Lower lobe of right lung (tissue), 2 donors: Measurements from ENCODE around the gene AP2A2. TPM values are rescaled to one million over a fixed set of nuclear protein-coding genes. Genes with fewer than 3 reads are reported as not detected.

Experiments
- ATAC-seq, 2 donors: fragments of 200-7000 bp; cut with Tn5 transposase; one replicate each; pipeline ENCODE4 v1.9.1; 2020 to 2022; ENCODE audit warnings: mild to moderate bottlenecking in 2 of 2, moderate library complexity in 2 of 2
- DNase-seq: peaks from one replicate; pipeline ENCODE4 v3.0.0-alpha.2; 2020
- H3K27ac ChIP-seq: fragments of 200-600 bp; one replicate; pipeline ENCODE4 v1.8.0; 2022
- H3K27me3 ChIP-seq: fragments of 200-600 bp; one replicate; pipeline ENCODE4 v1.8.0; 2022; ENCODE audit warnings: low read depth
- H3K36me3 ChIP-seq: fragments of 200-600 bp; one replicate; pipeline ENCODE4 v1.8.0; 2022; ENCODE audit warnings: mild to moderate bottlenecking
- H3K4me1 ChIP-seq: fragments of 200-600 bp; one replicate; pipeline ENCODE4 v1.8.0; 2022
- H3K4me3 ChIP-seq: fragments of 200-600 bp; one replicate; pipeline ENCODE4 v1.8.0; 2022; ENCODE audit warnings: mild to moderate bottlenecking
- H3K9me3 ChIP-seq: fragments of 200-600 bp; one replicate; pipeline ENCODE4 v1.8.0; 2022
- CTCF ChIP-seq: fragments of 200-600 bp; IDR thresholded peaks from one replicate; pipeline ENCODE4 v1.8.0; 2022; ENCODE audit warnings: antibody characterized with exemption, mild to moderate bottlenecking
- intact Hi-C: fragments of 100-400 bp; cut with DNase I; formaldehyde crosslinking; loops from one replicate; pipeline ENCODE4 v1.11.0; 2022
- total RNA-seq: library from RNA; stranded (reverse); fragmentation: NEBNext Ultra II Directional; extraction: Animal tissue kit (Norgen Biotek cat#: 25700); gene quantifications from one replicate; pipeline ENCODE4 v1.2.1, GENCODE V29; 2021
- donor health status: DM: no; HTN: yes; CAD: no; lungs with severe emphysema.

The AP2A2 gene
- total RNA-seq, 1 donor from 2014 or later, result 130 TPM

DNA sequence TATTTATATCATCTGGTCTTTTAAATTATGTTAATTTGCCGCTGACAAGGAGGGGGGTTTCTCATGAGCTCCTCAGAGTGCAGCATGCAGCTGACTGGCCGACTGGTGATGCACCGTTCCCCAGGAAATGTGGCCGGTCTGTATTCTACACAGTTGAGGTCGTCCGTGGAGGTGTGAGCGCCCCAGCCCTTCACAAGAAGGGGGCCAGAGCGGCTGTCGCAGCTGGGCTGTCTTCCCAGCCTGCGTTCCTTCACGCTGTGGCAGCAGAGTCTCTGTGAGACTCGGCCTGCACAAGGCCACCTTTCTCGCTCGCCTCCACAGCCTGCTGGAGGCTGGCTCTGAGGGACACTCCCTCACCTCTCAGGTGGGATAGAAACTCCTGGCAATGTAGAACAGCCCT lies 43.2 kb downstream of the AP2A2 start:
- no peak overlapping the region for H3K27ac ChIP-seq
- intact Hi-C loops, result no loop called here
- no peak overlapping the region for H3K4me3 ChIP-seq
- H3K36me3 ChIP-seq, result peaks cover 48% of the 10 kb centered on the region
- DNase-seq (no peak), ATAC-seq (no peak)
- H3K27me3 ChIP-seq, result no peaks in the 10 kb centered on the region
- no peak for TF ChIP-seq CTCF
- peaks cover 15% of the 10 kb centered on the region for H3K4me1 ChIP-seq
- no peaks in the 10 kb centered on the region for H3K9me3 ChIP-seq

DNA sequence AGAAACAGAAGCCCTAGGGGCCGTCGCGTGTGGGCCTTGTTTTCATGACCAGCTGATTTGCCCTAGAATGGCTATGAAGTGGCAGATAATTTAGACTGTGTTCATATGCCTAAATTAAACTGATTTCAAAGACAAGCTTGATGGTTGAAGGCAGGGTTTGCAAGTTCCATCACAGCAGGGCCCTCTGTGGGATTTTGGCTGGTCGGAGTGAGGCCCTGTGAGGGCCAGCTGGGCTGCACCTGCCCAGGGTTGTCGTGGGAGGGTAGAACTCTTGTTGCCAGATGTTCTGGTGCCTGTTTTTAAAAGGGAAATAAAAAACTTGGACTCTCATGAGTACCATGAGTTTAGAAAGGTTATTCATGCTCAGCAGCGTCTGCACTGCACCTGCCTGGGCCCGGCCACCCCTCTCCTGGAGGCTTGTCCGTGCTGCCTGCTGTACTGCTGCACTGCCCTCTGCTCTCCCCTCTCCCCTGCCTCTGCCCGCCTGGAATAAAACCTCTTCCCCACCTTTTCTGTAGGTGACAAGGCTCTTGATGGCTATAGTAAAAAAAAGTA lies 44.1 kb downstream of the AP2A2 start:
- Histone ChIP-seq H3K27ac (no peak overlapping the region), H3K4me1 (peaks cover 15% of the 10 kb centered on the region), H3K27me3 (no peaks in the 10 kb centered on the region), H3K9me3 (no peaks in the 10 kb centered on the region), H3K36me3 (peaks cover 47% of the 10 kb centered on the region), H3K4me3 (no peak overlapping the region)
- DNase-seq (no peak), ATAC-seq (no peak)
- intact Hi-C loops, result no loop called here
- no peak for TF ChIP-seq CTCF

DNA sequence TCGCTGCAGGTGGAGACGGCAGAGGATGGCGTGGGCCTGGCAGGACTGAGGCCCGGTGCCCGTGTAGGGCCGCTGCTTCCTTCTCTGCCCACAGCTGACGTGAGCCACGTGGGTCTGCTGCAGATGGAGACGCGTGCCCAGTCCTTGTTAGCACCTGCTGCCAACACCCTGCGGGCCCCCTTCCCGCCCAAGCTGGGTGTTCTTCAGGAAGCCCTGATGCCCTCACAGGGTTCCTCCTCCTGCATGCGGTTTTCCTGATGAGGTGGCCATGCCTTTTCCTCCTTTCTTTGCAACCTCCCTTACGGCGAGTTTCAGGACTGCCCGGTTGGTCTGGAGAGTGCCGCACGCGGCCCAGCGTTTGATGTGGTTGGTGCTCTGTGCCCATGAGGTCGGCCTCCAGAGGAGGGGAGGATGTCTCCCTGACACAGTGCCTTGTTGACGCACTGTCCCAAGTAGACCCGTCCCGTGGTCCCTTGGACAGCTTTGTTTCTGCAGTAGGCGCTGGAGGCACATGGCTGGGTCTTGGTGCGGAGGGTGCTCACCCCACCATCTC lies 44.7 kb downstream of the AP2A2 start:
- Histone ChIP-seq H3K4me3 (no peak overlapping the region), H3K9me3 (no peaks in the 10 kb centered on the region), H3K27ac (no peak overlapping the region), H3K36me3 (peaks cover 47% of the 10 kb centered on the region), H3K27me3 (no peaks in the 10 kb centered on the region), H3K4me1 (peaks cover 15% of the 10 kb centered on the region)
- no peak for DNase-seq
- no peak for TF ChIP-seq CTCF
- intact Hi-C loops, result no loop called here
- peak in 1 of 2 donors; percentile 13 for ATAC-seq

- H3K4me3 ChIP-seq, result no peak overlapping the region
- intact Hi-C loops, result no loop called here
- no peaks in the 10 kb centered on the region for H3K27me3 ChIP-seq
- no peaks in the 10 kb centered on the region for H3K9me3 ChIP-seq
- H3K4me1 ChIP-seq, result peaks cover 9% of the 10 kb centered on the region
- ATAC-seq, result no peak
- no peak for TF ChIP-seq CTCF
- peaks cover 47% of the 10 kb centered on the region for H3K36me3 ChIP-seq
- no peak overlapping the region for H3K27ac ChIP-seq
- DNase-seq, result no peak
Measured at GRCh38 chr11:971092-971690, 45.5 kb downstream of the AP2A2 start.

DNA sequence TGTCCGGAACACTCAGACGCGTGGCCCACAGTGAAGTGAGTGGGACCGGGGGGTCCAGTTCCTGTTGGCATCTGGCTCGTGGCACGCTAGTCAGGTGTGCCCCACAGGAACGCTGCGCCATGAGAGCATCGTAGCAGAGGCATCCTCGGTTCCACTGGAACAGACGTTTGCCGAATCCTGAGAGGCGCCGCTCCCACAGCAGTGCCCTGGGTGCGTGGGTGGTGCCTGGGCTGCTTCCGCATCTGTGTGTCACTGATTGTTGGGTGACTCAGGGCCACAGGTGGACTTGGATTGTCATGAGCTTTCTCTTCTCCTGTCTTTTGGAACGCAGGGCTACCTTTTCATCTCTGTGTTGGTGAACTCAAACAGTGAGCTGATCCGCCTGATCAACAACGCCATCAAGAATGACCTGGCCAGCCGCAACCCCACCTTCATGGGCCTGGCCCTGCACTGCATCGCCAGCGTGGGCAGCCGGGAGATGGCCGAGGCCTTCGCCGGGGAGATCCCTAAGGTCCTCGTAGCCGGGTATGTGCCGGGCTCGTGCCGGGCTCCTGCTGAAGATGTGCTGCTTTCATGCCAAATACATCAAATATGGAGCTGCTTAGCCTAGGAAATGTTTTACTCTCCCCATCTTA lies 46.2 kb downstream of the AP2A2 start:
- Histone ChIP-seq H3K27ac (no peak overlapping the region), H3K4me1 (peaks cover 3% of the 10 kb centered on the region), H3K27me3 (no peaks in the 10 kb centered on the region), H3K4me3 (no peak overlapping the region), H3K36me3 (peaks cover 54% of the 10 kb centered on the region), H3K9me3 (no peaks in the 10 kb centered on the region)
- ATAC-seq (no peak), DNase-seq (no peak)
- TF ChIP-seq CTCF, result no peak
- intact Hi-C loops, result no loop called here
